Stimulated activated CD8-positive, alpha-beta memory T cell treated with anti-CD3 and anti-CD28 coated beads, Interleukin-7, amount 100 ng/mL, for 48 hours (primary cell): ENCODE measurements around the gene LDLRAD4.

Experiments used
- DNase-seq, 2 donors: peaks; one replicate each; pipeline ENCODE4 v3.0.0-alpha.2; 2020; ENCODE audit warnings: low read depth in 1 of 2; ENCODE audit errors: extremely low read depth in 1 of 2

LDLRAD4 gene

GRCh38 chr18:13227910-13228309, 9.3 kb downstream of the LDLRAD4 start:
- DNase-seq, result no peak

GRCh38 chr18:13229001-13229671, 10.6 kb downstream of the LDLRAD4 start:
- no peak for DNase-seq

- no peak for DNase-seq
These were observed 12.6 kb downstream of the LDLRAD4 start for GRCh38 chr18:13231151-13231550.

GRCh38 chr18:13232086-13232917, 13.7 kb downstream of the LDLRAD4 start:
- DNase-seq, result no peak

- DNase-seq, result no peak
These were observed 14.6 kb downstream of the LDLRAD4 start for GRCh38 chr18:13232971-13233786.

GRCh38 chr18:13233787-13234783, 15.5 kb downstream of the LDLRAD4 start:
- no peak for DNase-seq

- DNase-seq, result no peak
These were observed 16.9 kb downstream of the LDLRAD4 start for GRCh38 chr18:13235421-13235831.

- no peak for DNase-seq
These were observed 17.4 kb downstream of the LDLRAD4 start for GRCh38 chr18:13235981-13236380.

- no peak for DNase-seq
These were observed 17.9 kb downstream of the LDLRAD4 start for GRCh38 chr18:13236411-13236810.

- no peak for DNase-seq
These were observed 18.5 kb downstream of the LDLRAD4 start for GRCh38 chr18:13237073-13237472.

- no peak for DNase-seq
These were observed 19.1 kb downstream of the LDLRAD4 start for GRCh38 chr18:13237641-13238040.

- no peak for DNase-seq
These were observed 20.8 kb downstream of the LDLRAD4 start for GRCh38 chr18:13239171-13239956.

- no peak for DNase-seq
These were observed 21.6 kb downstream of the LDLRAD4 start for GRCh38 chr18:13240060-13240725.

GRCh38 chr18:13241083-13241892, 22.7 kb downstream of the LDLRAD4 start:
- DNase-seq, result no peak

GRCh38 chr18:13241893-13242175, 23.3 kb downstream of the LDLRAD4 start:
- no peak for DNase-seq

GRCh38 chr18:13242797-13243196, 24.2 kb downstream of the LDLRAD4 start:
- no peak for DNase-seq

GRCh38 chr18:13243363-13243762, 24.8 kb downstream of the LDLRAD4 start:
- DNase-seq, result no peak

GRCh38 chr18:13244135-13244534, 25.6 kb downstream of the LDLRAD4 start:
- DNase-seq, result no peak
